GM21526 (cell line): ENCODE results near the gene C8G.

Source experiments
- ATAC-seq: cut with Tn5 transposase; IDR thresholded peaks from one replicate; pipeline ENCODE4 v1.9.1; 2021; ENCODE audit warnings: moderate library complexity; ENCODE audit not compliant: unreplicated experiment, low FRiP score

The C8G gene

DNA sequence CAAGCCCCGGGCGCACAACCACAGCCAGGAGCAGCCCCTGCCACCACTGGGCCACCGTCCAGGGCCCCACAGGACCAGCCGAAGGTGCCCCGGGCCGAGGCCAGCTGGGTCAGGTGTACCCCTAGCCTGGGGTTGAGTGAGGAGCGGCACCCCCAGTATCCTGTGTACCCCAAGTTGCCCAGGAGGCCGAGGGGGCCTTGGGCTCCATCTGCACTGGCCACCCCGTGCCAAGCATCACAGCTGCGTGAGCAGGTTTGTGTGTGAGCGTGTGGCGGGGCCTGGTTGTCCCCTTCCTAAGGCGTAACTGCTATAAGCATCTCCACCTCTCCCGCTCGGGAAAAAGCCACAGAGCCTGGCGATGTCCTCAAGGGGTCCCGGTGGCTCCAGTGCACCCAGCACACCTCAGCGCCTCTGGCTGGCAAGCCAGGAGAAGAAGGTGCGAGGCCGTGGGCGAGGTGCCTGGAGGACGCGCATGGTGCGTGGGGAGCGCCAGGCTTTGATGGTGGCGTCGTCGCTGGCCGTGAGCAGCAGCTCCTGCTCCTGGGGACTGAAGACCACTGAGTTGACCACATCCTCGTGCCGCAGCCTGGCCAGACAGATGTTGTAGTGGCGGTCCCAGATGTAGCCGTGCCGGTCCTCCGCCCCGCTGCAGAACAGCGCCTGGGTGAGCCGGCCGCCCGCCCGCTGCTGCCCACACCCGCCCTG is 4.4 kb upstream of the C8G start:
- ATAC-seq: no peak

DNA sequence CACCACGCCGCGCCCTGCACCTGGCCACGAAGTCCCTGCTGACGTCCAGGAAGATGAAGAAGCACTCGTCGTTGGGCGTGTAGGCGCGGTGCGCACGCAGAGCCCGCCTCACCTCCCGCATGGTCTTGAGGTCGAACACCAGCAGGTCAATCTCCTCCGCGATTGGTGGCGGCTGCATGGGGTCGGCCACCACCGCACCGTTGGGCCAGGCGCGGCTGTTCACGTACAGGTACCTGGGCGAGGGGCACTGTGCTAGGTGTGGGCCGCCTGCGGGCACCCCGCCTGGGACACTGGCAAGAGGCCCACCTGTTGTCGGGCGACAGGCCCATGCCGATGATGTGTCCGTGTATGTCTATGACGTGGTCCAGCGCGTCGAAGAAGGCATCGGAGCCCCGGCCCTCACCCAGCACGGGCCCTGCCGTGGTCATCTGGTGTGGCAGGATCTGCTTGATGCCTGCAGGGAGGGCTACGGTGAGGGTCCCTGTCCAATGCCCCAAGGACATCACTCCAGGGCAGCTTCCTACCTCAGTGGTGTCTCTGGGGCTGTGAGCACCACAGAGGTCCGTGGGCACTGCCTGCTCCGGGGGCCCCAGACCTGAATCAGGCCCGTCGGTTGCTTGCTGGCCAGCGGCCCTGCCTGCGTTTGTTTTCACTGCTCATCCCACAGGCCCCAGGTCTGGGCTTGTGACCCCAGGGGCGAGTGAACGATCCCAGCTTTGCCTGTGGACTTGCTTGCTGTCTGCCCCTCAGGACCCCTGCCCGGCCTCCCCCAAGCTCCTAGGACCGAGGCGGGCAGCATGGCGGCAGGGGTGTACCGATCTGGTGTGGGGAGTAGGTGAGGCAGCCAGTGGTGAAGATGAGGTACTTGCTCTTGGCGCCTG is 3.6 kb upstream of the C8G start:
- no peak for ATAC-seq

- no peak for ATAC-seq
These were observed 2.7 kb upstream of the C8G start for GRCh38 chr9:136942112-136942880.

- no peak for ATAC-seq
These were observed 2.2 kb upstream of the C8G start for GRCh38 chr9:136942881-136943230.

- no peak for ATAC-seq
These were observed 1.5 kb upstream of the C8G start for GRCh38 chr9:136943291-136944211.

GRCh38 chr9:136944212-136944518 is 878 bp upstream of the C8G start:
- peak; percentile 21 for ATAC-seq

- ATAC-seq: no peak
These were observed 537 bp downstream of the C8G start for GRCh38 chr9:136945333-136946227.

DNA sequence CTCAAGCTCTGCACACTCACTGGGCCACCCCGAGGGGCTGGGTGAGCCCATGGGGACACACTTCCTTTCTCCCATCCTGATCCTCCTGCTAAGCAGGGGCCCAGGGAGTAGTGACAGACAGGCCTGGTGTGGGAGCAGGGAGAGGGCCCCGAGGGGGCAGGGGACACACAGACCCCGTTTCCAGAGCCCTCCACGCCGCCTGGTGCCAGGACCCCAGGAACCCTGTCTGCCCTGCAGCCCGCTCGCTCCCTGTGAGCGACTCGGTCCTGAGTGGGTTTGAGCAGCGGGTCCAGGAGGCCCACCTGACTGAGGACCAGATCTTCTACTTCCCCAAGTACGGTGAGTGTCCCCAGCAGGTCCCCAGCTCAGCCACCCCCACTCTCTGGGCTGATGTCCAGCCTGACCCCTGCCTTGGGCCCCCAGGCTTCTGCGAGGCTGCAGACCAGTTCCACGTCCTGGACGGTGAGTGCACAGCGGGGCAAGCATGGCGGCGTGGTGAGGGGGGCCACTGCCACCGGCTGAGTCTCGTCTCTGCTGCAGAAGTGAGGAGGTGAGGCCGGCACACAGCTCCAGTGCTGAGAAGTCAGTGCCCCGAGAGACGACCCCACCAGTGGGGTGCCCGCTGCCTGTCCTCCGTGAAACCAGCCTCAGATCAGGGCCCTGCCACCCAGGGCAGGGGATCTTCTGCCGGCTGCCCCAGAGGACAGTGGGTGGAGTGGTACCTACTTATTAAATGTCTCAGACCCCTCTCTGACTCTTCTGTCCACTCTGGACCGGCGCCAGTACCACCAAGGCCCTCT is 1.4 kb downstream of the C8G start:
- ATAC-seq: no peak

DNA sequence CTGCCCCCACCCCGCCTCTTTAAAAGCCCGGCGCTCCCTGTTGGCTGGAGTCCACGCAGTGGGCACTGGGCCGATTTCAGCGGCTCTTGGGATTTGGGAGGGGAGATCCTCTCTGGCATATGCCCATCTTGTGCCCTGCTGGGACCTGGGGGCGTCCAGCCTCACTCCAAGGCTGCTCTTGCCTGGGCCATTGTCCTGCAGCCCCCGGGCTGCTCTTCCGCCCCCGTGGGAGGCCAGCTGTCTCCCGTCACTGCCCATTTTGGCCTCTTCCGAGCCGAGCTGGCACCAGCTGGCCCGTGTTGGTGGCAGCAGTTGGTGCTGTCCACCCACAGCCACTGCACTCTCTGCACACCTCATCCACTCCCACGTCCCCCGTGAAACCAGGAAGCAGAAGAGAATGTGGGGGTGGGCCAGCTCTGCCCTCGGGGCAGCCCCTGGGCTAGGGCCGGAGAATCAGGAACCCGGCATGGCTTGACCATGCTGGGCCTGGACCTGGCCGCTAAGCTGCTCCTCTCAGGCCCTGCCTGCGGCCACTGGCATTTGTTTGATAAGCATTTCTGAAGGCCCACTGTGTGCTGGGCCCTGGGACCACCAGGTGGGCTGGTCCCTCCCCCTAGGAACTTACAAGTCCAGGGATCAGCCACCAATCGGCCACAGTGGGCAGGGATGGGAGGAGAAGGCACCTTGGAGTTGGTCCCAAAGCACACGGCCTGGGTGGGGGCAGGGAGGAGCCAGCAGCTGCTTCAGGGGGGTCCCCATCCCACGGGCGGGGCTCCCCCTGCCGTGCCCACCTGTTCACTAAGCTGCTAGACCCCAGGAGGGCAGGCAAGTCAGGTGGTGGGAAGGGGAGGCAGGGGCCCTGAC is 2.2 kb downstream of the C8G start:
- no peak for ATAC-seq

- no peak for ATAC-seq
These were observed 3.0 kb downstream of the C8G start for GRCh38 chr9:136947955-136948510.

GRCh38 chr9:136949239-136949816 is 4.3 kb downstream of the C8G start:
- no peak for ATAC-seq

DNA sequence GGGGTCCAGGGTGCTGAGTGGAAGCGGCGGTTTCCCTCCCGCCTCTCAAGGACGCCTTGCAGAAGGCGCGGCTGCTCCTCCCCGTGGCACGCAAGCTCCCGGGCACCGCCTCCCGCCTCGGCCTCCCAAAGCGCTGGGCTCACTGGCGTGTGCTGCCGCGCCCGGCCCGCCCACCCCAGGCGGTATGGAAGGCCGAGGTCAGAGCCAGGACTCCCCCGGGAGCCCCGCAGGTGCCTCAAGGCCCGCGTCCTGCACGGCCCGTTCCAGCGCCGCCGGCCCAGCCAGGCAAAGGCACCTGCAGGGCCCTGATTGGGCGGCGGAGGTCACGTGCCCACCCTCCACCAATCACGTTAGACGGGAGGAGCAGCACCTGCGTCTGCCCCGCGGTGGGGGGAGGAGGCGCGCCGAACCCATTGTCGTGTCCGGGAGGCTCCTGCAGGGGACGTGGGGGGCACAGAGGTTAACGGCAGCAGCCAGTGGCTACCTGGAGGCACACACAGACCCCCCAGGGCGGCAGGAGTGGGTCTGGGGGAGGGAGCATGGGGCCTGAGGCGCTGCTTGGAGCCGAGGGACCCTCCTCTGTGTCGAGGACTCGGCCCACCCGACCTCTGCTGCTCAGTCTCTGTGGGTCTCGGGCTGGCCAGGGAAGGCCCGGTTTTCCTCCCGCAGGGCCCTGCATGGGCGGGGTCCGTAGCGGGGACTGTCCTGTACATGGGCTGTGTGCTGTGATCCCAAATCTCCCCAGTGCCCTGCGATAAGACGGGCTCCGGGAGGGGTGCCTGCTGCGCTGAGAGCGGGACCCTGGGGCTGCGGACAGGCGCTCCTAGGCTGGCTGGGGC is 5.0 kb downstream of the C8G start:
- ATAC-seq: peak; percentile 75

DNA sequence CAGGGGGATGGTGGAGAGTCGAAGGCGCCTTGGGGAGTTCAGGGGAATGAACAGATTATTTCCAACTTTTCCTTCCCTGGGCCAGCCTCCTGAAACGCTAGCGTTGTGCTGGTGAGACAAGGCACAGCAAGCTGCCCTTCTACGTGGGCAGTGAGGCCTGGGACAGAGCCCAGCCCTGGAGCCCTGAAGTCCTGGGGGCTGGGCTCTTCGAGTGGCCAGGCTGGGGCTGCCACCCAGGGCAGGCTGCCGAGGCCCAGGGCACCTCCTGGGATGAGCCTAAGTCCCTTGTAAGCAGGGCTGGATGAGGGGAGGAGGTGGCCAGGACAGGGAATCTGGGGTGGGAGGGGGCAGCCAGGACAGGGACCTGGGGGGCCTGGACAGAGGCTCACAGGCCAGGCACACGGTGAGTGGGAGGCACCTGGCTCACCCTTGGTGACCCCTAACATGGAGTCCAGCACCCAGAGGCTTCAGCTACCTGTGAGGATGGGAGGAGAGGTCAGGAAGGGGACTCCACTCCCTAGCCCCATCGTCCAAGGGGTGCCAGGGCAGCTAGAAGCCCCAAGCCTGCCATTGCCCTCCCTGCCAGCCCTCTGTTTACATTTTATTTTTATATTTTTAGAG is 5.7 kb downstream of the C8G start:
- ATAC-seq: no peak

GRCh38 chr9:136951541-136952320 is 6.7 kb downstream of the C8G start, which contains the start of gene LCN12:
Gene LCN12, plus strand, starts transcription at chr9:136952273. Its CDS starts 55 bp downstream, at chr9:136952328.
- no peak for ATAC-seq

DNA sequence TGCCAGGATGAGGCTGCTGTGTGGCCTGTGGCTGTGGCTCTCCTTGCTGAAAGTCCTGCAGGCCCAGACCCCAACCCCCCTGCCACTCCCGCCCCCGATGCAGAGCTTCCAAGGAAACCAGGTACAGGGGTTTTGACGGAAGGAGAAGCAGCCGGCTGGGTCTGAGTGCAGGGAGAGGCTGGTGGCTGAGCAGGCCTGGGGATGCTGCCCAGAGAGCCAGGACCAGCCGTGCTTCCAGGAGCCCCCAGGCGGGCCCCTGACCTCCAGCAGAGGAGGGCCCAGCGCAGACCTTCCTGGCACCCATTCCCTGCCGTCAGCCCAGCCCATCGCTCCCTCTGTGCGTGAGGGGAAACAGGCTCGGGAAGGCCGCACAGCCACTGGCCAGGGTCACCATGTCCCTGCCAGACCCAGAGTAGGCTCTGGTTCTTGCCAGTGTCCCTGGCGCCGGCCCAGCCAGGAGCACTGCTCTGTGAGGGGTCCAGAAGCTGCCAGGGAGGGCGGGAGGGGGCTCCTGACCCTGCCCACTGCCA is 7.3 kb downstream of the C8G start:
- ATAC-seq: no peak
